ENCODE measurements around the gene ARFRP1.

ARFRP1 gene

DNA sequence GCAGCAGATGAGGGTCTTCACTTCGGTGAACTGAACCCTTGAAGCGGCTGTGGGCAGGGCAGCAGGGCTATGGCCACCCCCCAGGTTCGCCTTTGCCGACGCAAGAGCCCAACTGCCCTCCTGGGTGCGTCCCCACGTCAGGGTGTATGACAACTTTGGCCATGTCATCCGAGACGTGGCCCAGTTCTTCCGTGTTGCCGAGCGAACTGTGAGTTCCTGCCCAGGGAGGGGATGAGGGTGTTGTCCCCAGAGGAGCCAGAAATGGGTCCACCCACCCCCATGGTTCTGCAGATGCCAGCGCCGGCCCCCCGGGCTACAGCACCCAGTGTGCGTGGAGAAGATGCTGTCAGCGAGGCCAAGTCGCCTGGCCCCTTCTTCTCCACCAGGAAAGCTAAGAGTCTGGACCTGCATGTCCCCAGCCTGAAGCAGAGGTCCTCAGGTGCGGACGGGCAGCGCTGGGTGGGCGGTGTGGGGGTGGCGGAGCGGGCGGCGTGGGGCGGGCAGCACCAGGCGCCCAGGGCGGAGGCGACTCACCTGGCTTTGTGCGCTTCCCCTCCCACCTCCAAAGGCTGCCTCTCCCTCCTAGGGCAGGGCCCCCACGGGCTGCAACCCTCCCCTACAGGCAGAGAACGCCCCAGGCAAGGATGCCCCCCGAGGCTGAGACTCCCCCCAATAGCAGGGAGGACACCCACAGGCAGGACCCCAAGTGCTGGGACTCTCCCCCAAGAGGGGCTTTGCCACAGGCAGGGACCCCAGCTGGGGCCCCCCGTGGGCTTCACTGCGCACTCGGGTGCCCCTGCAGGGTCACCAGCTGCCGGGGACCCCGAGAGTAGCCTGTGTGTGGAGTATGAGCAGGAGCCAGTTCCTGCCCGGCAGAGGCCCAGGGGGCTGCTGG is 17.5 kb downstream of the ARFRP1 start:
- H3K36me3 ChIP-seq (ENCODE audit: insufficient read depth, low read length), result no peaks in the 10 kb centered on the region

GRCh38 chr20:63689046-63690002 is 18.5 kb downstream of the ARFRP1 start:
- Histone ChIP-seq H3F3A (ENCODE audit: insufficient read depth, low read length) (no peaks in the 10 kb centered on the region), H3K9ac (ENCODE audit: low read length) (no peak overlapping the region), H3K36me3 (ENCODE audit: insufficient read depth, low read length) (no peaks in the 10 kb centered on the region), H3K4me1 (ENCODE audit: insufficient read depth, low read length, severe bottlenecking) (no peaks in the 10 kb centered on the region), H3K4me3 (ENCODE audit: low read depth, low read length, poor library complexity, severe bottlenecking) (no peak overlapping the region), H4K20me1 (ENCODE audit: insufficient read depth, low read length) (no peaks in the 10 kb centered on the region), H2AFZ (ENCODE audit: low read length) (no peak overlapping the region), H3K9me3 (ENCODE audit: low read length) (no peaks in the 10 kb centered on the region), H3K9me2 (ENCODE audit: low read depth, low read length) (no peaks in the 10 kb centered on the region), H3K4me2 (ENCODE audit: low read length) (no peak overlapping the region), H3K27me3 (ENCODE audit: insufficient read depth, low read length) (no peaks in the 10 kb centered on the region; the same call in 1 of the 2 replicates), H3K27ac (ENCODE audit: low read depth, low read length, poor library complexity, severe bottlenecking) (no peak overlapping the region), H3K79me2 (ENCODE audit: insufficient read depth, low read length) (no peaks in the 10 kb centered on the region)
- TF ChIP-seq CTCF (IDR thresholded peaks at IDR 0.05; ENCODE audit: low read length) (no peak), EZH2 (IDR thresholded peaks at IDR 0.05; ENCODE audit: borderline replicate concordance, low read length) (no peak)

More for the DNA sequence above, 17.5 kb downstream of the ARFRP1 start:
- Histone ChIP-seq H3K4me1 (ENCODE audit: insufficient read depth, low read length, severe bottlenecking) (no peaks in the 10 kb centered on the region), H2AFZ (ENCODE audit: low read length) (no peak overlapping the region), H3K9me3 (ENCODE audit: low read length) (no peaks in the 10 kb centered on the region), H3K79me2 (ENCODE audit: insufficient read depth, low read length) (no peaks in the 10 kb centered on the region), H3K4me3 (ENCODE audit: low read depth, low read length, poor library complexity, severe bottlenecking) (no peak overlapping the region), H3F3A (ENCODE audit: insufficient read depth, low read length) (no peaks in the 10 kb centered on the region), H4K20me1 (ENCODE audit: insufficient read depth, low read length) (no peaks in the 10 kb centered on the region), H3K27ac (ENCODE audit: low read depth, low read length, poor library complexity, severe bottlenecking) (no peak overlapping the region), H3K27me3 (ENCODE audit: insufficient read depth, low read length) (no peaks in the 10 kb centered on the region; the same call in 1 of the 2 replicates), H3K4me2 (ENCODE audit: low read length) (no peak overlapping the region), H3K9ac (ENCODE audit: low read length) (no peak overlapping the region), H3K9me2 (ENCODE audit: low read depth, low read length) (no peaks in the 10 kb centered on the region)
- TF ChIP-seq CTCF (IDR thresholded peaks at IDR 0.05; ENCODE audit: low read length), result no peak
- TF ChIP-seq EZH2 (IDR thresholded peaks at IDR 0.05; ENCODE audit: borderline replicate concordance, low read length), result no peak

- no peaks in the 10 kb centered on the region; the same call in 1 of the 2 replicates for H3K27me3 ChIP-seq (ENCODE audit: insufficient read depth, low read length)
- TF ChIP-seq EZH2 (IDR thresholded peaks at IDR 0.05; ENCODE audit: borderline replicate concordance, low read length) (no peak), CTCF (IDR thresholded peaks at IDR 0.05; ENCODE audit: low read length) (no peak)
- H3K4me3 ChIP-seq (ENCODE audit: low read depth, low read length, poor library complexity, severe bottlenecking), result no peak overlapping the region
- no peak overlapping the region for H2AFZ ChIP-seq (ENCODE audit: low read length)
- no peaks in the 10 kb centered on the region for H3K4me1 ChIP-seq (ENCODE audit: insufficient read depth, low read length, severe bottlenecking)
- peaks cover 7% of the 10 kb centered on the region; the same call in 1 of the 2 replicates for H3K36me3 ChIP-seq (ENCODE audit: insufficient read depth, low read length)
- H3K9ac ChIP-seq (ENCODE audit: low read length), result no peak overlapping the region
- no peaks in the 10 kb centered on the region for H3K9me3 ChIP-seq (ENCODE audit: low read length)
- no peaks in the 10 kb centered on the region for H3K9me2 ChIP-seq (ENCODE audit: low read depth, low read length)
- H3F3A ChIP-seq (ENCODE audit: insufficient read depth, low read length), result no peaks in the 10 kb centered on the region
- H3K4me2 ChIP-seq (ENCODE audit: low read length), result no peak overlapping the region
- no peaks in the 10 kb centered on the region for H3K79me2 ChIP-seq (ENCODE audit: insufficient read depth, low read length)
- H4K20me1 ChIP-seq (ENCODE audit: insufficient read depth, low read length), result no peaks in the 10 kb centered on the region
- no peak overlapping the region for H3K27ac ChIP-seq (ENCODE audit: low read depth, low read length, poor library complexity, severe bottlenecking)
These were observed 19.3 kb downstream of the ARFRP1 start for GRCh38 chr20:63688228-63689045.
